Neural progenitor cell (in vitro differentiated cells): ENCODE data around the gene SH3D21.

Experiments
- EZH2 ChIP-seq: fragments of 200-600 bp; sonication (generic); IDR thresholded peaks from 2 replicates; pipeline ENCODE4 v1.6.1; 2017; ENCODE audit warnings: antibody characterized with exemption, mild to moderate bottlenecking, moderate library complexity
- EZH2phosphoT487 ChIP-seq: fragments of 200-600 bp; sonication (generic); IDR thresholded peaks from 2 replicates; pipeline ENCODE4 v1.6.1; 2017; ENCODE audit warnings: antibody characterized with exemption
- TF ChIP-seq, protein P1 (sequence below): fragments of 200-600 bp; sonication (generic); IDR thresholded peaks from 2 replicates; pipeline ENCODE4 v1.5.1; 2017; ENCODE audit warnings: antibody characterized with exemption, mild to moderate bottlenecking

DNA sequence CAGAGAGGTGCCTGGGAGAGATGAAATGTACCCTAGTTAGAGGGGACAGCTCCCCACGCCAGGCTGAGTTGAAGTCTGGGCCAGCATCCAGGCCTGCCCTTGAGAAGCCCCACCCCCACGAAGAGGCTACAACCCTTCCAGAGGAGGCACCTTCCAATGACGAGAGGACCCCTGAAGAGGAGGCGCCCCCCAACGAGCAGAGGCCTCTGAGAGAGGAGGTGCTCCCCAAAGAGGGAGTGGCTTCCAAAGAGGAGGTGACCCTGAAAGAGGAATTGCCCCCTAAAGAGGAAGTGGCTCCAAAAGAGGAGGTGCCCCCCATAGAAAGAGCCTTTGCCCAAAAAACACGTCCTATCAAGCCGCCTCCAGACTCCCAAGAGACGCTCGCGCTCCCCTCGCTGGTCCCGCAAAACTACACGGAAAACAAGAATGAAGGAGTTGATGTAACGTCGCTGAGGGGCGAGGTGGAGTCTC lies 14.2 kb downstream of the SH3D21 start:
- TF ChIP-seq, protein P1, sequence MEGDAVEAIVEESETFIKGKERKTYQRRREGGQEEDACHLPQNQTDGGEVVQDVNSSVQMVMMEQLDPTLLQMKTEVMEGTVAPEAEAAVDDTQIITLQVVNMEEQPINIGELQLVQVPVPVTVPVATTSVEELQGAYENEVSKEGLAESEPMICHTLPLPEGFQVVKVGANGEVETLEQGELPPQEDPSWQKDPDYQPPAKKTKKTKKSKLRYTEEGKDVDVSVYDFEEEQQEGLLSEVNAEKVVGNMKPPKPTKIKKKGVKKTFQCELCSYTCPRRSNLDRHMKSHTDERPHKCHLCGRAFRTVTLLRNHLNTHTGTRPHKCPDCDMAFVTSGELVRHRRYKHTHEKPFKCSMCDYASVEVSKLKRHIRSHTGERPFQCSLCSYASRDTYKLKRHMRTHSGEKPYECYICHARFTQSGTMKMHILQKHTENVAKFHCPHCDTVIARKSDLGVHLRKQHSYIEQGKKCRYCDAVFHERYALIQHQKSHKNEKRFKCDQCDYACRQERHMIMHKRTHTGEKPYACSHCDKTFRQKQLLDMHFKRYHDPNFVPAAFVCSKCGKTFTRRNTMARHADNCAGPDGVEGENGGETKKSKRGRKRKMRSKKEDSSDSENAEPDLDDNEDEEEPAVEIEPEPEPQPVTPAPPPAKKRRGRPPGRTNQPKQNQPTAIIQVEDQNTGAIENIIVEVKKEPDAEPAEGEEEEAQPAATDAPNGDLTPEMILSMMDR, result no peak
- no peak for TF ChIP-seq EZH2
- TF ChIP-seq EZH2phosphoT487, result no peak
